ENCODE results near the gene MKNK1.

MKNK1 gene

DNA sequence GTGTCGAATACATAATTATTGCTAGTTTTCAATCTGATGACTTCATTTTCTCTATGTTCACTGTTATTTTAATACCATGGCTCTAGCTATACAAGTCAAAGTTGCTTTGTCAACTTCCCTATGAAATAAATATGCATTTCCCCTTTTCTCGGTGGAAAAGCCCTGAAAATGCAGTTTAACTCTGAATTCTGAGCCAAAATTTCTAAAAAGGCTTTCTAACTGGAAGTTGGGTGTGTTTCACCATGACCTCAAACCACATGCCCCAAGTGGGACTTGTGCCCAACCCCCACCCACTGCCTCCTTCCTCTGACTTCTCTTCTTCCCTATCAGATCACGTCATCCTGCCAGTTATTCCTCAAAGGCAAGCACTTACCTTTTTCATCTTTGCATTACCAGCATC lies 8.9 kb downstream of the MKNK1 start:
- DNase-seq, result no peak

DNA sequence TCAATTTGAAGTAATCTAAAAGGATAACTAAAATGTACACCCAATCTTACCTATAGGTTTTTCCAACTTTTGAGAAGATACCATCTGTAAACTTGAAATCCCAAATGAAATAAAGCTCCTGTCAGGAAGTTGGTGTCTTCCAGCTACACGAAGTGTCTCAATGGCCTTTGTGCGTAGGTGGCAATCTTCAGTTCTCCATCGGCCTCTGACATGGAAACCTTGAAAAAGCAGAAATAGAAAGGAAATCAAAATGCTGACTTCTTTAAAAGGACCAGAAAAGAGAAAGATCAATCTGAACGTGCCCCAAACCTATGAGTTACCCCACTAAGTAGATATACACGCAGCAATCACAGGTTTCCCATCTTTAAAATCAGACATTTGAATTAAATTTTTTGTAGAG lies 10.0 kb downstream of the MKNK1 start:
- no peak for DNase-seq

GRCh38 chr1:46592823-46593222 lies 11.2 kb downstream of the MKNK1 start:
- no peak for DNase-seq

DNA sequence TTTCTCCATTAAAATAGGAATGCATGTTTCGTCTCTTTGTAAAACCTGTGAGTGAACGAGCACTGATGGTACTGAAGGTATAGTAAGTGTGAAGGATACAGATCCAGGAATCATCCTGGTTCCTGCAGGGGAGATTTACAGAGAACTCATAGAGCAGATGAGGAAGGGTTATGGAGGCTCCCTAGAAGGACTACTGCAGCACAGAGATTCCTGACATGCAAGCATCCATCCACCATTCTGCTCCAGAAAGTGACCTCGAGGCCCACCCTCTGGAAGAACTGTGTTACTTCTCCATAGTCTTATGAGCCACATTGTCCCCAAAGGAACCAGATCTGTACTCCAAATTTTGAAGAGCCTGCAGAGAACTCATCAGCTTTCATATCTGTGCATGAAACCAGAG lies 14.5 kb downstream of the MKNK1 start:
- no peak for DNase-seq

DNA sequence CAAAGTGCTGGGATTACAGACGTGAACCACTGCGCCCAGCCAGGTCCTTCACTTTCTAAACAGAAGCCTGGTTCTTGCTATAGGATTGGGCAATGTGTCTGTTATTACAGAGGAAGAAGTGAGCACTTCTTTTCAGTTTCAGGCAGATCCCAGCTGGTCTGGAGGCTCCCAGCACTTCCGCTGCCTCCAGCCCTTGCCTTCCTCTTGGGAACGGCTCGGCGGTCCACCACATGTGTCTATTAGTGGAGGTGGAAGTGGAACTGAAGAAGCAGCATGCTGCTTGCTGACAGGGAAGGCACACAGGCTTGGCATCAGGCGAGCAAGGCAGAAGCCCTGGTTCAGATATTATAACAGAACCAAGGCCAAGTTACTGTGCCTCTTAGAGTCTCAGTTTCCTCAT lies 17.0 kb downstream of the MKNK1 start:
- no peak for DNase-seq

DNA sequence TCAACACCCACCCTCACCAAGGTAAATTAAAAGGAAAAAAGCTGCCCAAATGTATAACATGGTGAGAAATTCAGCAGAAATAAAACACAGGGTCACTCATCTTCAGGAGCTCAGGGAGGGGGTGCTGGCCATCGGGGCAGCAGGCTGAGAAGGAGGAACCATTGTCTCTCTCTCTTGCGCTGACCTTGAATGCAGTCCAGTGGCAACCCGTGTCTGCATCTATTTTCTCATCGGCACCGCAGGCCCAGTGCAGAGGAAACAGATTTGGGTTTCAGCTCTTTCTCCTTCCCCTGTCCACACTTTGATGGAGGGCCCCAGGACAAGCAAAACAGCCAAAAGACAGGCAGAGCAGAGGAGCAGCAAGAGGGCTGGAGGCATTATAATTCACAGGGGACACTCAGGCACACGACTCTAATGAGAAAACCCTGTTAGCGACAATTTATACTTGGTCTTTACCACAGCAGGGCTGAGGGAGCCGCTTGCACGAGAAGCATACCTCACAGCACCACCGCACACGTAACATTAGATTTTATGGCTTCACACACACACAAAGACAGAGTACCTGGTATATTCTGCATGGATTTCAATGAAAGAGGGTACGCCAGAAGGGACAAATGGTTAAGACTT lies 18.6 kb downstream of the MKNK1 start:
- DNase-seq, result no peak

GRCh38 chr1:46583494-46583893 lies 20.6 kb downstream of the MKNK1 start:
- no peak for DNase-seq

- DNase-seq, result no peak
Measured at GRCh38 chr1:46582972-46583371, 21.1 kb downstream of the MKNK1 start.

DNA sequence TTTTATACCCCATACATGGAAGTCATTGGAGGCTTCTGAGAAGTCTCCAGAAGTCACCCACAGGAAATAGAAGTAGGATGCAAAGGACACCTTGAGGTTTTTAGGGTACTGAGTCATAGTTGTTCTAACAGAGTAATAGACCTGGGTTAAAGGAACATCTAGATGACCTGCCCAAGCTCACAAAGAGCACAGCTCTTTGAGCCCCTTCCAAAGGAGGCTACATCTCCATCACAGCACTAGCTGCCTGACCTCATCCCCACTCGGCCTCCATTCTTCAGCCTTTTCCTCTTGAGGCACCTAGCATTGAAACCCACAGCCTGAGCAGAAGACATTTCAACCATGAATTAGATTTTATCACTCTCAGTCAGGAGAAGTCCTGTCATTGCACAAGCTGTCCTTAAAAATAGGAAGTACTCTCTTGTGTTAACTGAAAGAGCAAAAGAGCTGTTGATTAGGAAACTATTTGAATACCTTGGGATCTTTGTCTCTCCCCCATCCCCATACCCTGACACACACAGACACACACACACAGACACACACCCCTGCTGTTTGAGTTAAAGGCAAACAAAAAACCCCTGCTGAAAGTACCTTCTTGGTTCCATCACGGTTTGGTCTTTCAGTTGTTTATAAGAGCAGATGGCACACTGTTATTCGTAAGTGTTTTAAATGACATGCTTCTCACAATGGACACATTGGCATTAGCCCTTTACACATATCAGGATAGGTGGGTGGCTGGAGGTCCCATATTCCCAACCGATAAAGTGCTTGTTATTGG lies 22.2 kb downstream of the MKNK1 start:
- DNase-seq, result peak in 1 of 2 donors; percentile 2

- DNase-seq, result no peak
Measured at GRCh38 chr1:46580140-46580903, 23.7 kb downstream of the MKNK1 start.

DNA sequence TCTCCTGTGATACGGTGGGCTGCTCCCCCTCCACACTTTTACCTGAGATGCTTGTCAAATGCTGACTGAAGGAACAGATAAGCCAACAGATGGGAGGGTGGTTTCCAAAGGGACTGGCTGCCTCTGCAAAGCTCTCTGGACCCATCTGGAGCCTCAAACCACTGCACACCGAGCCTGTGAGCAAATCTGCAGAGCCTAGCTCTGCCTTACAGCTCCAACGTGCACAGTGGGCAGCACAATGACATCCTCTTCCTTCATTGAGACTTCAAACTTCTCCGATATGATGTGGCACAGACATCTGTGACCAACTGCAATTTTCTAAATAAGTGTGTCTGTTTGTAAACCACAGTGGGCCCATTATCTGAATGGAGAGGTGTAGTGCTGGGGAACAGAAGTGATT lies 26.4 kb downstream of the MKNK1 start:
- no peak for DNase-seq

GRCh38 chr1:46576596-46576995 lies 27.5 kb downstream of the MKNK1 start:
- no peak for DNase-seq

GRCh38 chr1:46575778-46576177 lies 28.3 kb downstream of the MKNK1 start:
- DNase-seq, result no peak

DNA sequence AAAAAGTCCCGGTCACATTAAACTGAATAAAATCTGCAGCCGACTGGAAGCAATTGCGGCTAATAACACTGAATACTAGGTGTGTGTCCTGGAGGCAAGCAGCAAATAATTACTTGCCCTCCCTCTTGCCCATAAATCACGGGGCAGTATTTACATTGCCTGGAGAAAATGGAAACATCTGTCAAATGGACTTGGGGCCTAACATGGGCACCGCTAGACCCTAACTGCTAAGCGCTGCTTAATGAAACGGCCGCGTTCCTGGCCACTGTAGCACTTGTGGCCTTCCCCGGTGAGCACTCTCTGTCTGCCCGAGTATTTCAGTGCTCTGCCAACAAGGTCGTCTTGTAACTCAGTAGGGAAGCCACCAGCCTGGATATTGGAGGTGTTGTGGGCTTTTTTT lies 28.8 kb downstream of the MKNK1 start:
- DNase-seq, result no peak

GRCh38 chr1:46571691-46572225 lies 32.3 kb downstream of the MKNK1 start:
- DNase-seq, result no peak

DNA sequence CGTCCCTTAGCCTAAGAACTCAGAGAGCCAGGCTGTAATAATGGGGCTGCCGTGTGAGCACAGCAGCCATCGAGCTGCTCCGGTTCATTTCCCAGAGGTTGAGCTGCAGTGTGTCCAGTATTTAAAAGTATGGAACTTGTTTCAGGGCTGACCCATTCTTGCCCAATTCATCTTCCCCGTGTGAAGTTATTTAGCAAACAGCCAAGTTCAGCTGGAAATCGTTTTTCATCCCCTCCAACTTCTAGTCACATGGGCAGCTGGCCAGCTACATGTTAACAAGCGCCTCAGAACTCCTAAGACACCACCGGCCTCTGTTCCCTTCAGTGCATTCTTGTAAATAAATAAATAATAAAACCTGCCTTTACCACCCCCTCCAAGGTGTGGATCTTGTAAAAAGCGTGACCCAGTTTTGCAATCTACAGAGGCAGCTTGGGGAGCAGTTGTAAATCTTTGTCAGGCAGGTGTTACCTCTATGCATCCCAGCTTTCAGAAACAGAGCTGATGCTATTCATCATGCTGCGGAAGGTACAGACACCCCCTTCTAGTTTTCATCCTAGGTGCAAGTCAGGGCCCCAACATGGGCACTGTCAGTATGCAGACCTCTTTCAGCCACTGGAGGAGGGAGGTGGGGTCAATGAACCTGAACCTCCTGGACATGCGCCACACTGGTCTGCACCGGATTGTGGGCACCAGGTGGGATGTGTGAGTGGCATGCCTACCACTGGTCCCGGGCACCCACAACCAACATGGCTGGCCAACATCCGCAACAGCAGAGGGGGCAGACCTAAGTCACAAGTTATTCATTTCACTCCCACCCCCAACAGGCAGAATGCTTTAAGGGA lies 34.0 kb downstream of the MKNK1 start:
- no peak for DNase-seq

DNA sequence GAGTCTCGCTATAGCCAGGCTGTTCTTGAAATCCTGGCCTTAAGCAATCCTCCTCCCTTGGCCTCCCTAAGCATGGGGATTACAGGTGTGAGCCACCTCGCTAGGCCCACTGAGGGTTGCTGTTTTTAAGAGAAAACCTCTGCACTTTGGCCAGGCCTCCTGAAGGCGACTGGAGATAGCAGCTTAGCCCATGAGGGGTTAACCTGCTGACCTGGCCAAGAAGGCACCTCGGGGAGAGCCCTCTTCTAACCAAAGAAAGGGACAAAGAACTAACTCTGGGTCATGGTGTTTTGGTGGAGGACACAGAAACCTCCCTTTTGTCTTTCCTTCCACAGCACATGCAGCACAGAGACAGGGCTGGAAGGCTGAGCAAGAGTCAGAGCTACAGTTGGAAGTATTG lies 35.0 kb downstream of the MKNK1 start:
- DNase-seq, result no peak

- no peak for DNase-seq
Measured at GRCh38 chr1:46568461-46568891, 35.6 kb downstream of the MKNK1 start.

GRCh38 chr1:46563341-46563740 lies 40.7 kb downstream of the MKNK1 start:
- no peak for DNase-seq

DNA sequence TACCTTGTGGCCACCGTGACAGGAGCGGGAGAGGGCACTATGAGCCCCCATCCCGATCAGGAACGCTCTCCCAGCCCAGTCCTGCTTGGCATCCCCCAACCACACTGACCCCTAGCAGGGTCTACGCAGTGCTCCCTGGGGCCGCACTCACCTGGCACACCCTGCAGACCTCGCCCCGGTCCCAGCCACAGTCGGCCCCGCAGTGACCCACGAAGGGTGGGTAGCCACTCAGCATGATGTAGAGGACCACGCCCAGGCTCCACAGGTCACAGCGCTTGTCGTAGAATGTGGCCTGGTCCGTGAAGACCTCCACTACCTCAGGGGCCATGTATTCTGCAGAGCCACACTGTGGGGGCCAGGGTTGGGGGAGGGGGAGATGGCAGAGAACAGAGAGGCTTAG lies 41.6 kb downstream of the MKNK1 start:
- DNase-seq, result no peak

DNA sequence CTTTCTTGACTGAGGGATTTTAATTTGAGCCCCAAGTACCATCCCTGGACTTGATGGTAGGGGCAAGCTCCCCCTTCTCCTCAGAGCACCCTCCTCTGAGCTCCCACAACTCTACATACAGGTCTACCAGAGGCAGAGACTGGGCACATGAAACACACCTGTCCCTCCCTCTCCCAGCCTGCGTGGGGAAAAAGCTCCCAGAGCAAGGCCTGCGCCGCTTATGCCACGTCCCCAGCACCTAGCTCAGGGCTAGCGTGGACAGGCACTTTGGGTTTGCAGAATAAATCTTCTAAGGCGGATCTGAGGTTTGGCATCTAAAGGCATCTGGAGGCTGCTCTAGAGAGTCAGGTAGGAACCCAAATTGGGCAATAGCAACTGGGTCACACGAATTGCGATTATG lies 45.1 kb downstream of the MKNK1 start:
- DNase-seq, result no peak

DNA sequence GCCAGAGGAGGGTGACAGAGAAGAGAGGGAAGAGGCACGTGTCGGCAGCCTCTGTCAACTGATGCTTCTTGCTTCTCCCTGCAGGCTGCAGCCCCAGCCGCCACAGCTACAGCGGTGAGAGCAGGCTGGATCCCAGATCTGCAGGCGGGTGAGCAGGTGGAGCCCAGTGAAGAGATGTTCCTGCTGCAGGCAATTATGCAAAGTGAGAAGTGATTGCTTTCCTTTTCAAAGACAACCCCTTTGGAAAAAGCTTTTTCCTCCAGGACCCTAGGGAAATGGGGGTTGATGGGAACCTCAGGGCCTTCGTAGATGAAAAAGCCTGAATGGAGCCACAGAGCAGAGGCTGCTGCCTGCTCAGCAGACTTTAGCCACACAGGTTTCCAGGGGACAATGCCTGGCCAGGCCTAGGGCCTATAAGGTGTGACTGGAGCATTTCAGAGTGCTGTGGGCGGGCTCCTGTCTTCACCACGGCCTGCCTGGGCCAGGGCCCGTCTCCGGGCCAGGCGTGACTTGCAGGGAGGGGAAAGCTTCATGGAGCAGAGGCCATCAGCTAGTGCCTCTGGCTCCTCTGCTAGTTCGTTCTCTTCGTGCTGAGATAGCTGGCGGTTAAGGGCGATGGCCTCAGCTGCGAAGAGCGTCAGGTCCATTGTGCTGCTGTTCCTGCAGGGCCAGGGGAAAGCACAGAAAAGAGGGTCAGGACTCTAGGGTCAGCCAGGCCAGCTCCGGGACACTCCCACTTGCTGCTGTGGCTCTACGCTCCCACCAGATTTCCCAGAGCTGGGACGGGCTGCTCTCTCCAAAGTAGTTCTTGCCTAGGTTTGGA lies 45.7 kb downstream of the MKNK1 start:
- DNase-seq, result no peak

All from stimulated activated CD4-positive, alpha-beta T cell treated with anti-CD3 and anti-CD28 coated beads, Interleukin-2, amount 100 ng/mL, for 48 hours (primary cell).